EH (cell line): ENCODE measurements around the gene COL18A1.
"Not testable (repeated sequence)": the region's sequence is repeated elsewhere in the genome, so short reads cannot be mapped to it uniquely, and the experiment has no call there.

ENCODE experiments used
- DNase-seq: peaks from one replicate; pipeline ENCODE4 v3.0.0-alpha.2; 2015; ENCODE audit warnings: low read depth

COL18A1 gene

GRCh38 chr21:45367402-45368351 is 37.3 kb upstream of the COL18A1 start:
- DNase-seq = no peak

GRCh38 chr21:45369018-45369417 is 35.9 kb upstream of the COL18A1 start:
- not testable (repeated sequence) for DNase-seq

- no peak for DNase-seq
These were observed 34.4 kb upstream of the COL18A1 start for GRCh38 chr21:45370575-45370974.

GRCh38 chr21:45371081-45371480 is 33.9 kb upstream of the COL18A1 start:
- DNase-seq = no peak

GRCh38 chr21:45371655-45372054 is 33.3 kb upstream of the COL18A1 start:
- DNase-seq = no peak

GRCh38 chr21:45372732-45373355 is 32.1 kb upstream of the COL18A1 start:
- DNase-seq = no peak

GRCh38 chr21:45373991-45374816 is 30.8 kb upstream of the COL18A1 start:
- no peak for DNase-seq

GRCh38 chr21:45374826-45375455 is 30.0 kb upstream of the COL18A1 start:
- DNase-seq = no peak

- peak; percentile 38 for DNase-seq
These were observed 28.3 kb upstream of the COL18A1 start for GRCh38 chr21:45376459-45377324.

GRCh38 chr21:45377325-45377709 is 27.6 kb upstream of the COL18A1 start:
- no peak for DNase-seq

- no peak for DNase-seq
These were observed 27.1 kb upstream of the COL18A1 start for GRCh38 chr21:45377866-45378257.

GRCh38 chr21:45378258-45378966 is 26.6 kb upstream of the COL18A1 start:
- peak; percentile 98 for DNase-seq

GRCh38 chr21:45379171-45379900 is 25.6 kb upstream of the COL18A1 start:
- no peak for DNase-seq

- DNase-seq = no peak
These were observed 25.0 kb upstream of the COL18A1 start for GRCh38 chr21:45379901-45380330.

GRCh38 chr21:45380566-45380965 is 24.4 kb upstream of the COL18A1 start:
- DNase-seq = no peak

GRCh38 chr21:45381036-45381787 is 23.8 kb upstream of the COL18A1 start:
- no peak for DNase-seq

- DNase-seq = no peak
These were observed 22.9 kb upstream of the COL18A1 start for GRCh38 chr21:45381865-45382696.

- no peak for DNase-seq
These were observed 22.3 kb upstream of the COL18A1 start for GRCh38 chr21:45382697-45382997.
